HCT116 (cell line): ENCODE results near the gene SNX25. TPM values are rescaled to one million over a fixed set of nuclear protein-coding genes. Genes with fewer than 3 reads are reported as not detected.

Experiments
- ATAC-seq: fragments of 200-7000 bp; cut with Tn5 transposase; 2 replicates; pipeline ENCODE4 v1.9.1; 2020; ENCODE audit warnings: mild to moderate bottlenecking, moderate library complexity
- BruUV-seq: library from RNA; stranded (reverse); fragments of 400-500 nt; replicated peaks from 2 replicates; lab custom pipeline; 2021; lab: Mats Ljungman, UMichigan
- CTCF ChIA-PET: fragments of 300-600 bp; sonication (Branson Sonifier 250); formaldehyde crosslinking; loops from one replicate; lab custom pipeline; 2021; ENCODE audit warnings: antibody characterized with exemption; lab: Charles Lee
- POLR2A ChIA-PET: fragments of 300-600, 350-600 bp; sonication (Branson Sonifier 250); formaldehyde crosslinking; loops from one replicate; lab custom pipeline; 2021; ENCODE audit warnings: antibody characterized with exemption; lab: Charles Lee
- RAD21 ChIA-PET, 2 experiments: fragments of 300-600 bp; sonication (Branson Sonifier 250); formaldehyde crosslinking; loops; one replicate each; lab custom pipeline; 2023; ENCODE audit warnings: low total read pairs in 2 of 2; ENCODE audit not compliant: uncharacterized antibody in 2 of 2, unreplicated experiment in 2 of 2, low non-redundant PET in 1 of 2; lab: Charles Lee
- DNase-seq: peaks from one replicate; pipeline ENCODE4 v3.0.0-alpha.2; 2010; ENCODE audit warnings: low read depth, low spot score
- H2AFZ ChIP-seq: fragments of 200-600 bp; shearing (Covaris generic), sonication (generic); 2 replicates; pipeline ENCODE4 v1.6.1; 2017; ENCODE audit warnings: low read depth, mixed run types, mixed read lengths, antibody characterized with exemption, low read length; ENCODE audit not compliant: poor library complexity, severe bottlenecking
- H3K27ac ChIP-seq: 2 replicates; pipeline ENCODE4 v1.5.1; 2012; ENCODE audit warnings: low read depth, low read length
- H3K27me3 ChIP-seq: fragments of 200-600 bp; sonication (generic); 2 replicates; pipeline ENCODE4 v1.6.1; 2016; ENCODE audit warnings: mixed run types, low read length, mixed read lengths; ENCODE audit not compliant: insufficient read depth
- H3K36me3 ChIP-seq, 2 experiments: fragments of 200-500 bp in 1 of 2; fragments of 200-600 bp in 1 of 2; sonication (Bioruptor generic) in 1 of 2; sonication (generic) in 1 of 2; 2 replicates each; pipeline versions ENCODE4 v1.5.1 to v1.6.1; 2014 to 2016; ENCODE audit warnings: low read length in 2 of 2, inconsistent platforms in 1 of 2, mixed read lengths in 1 of 2, mixed run types in 1 of 2; ENCODE audit not compliant: insufficient read depth in 2 of 2, control insufficient read depth in 1 of 2
- H3K4me1 ChIP-seq, 2 experiments: fragments of 200-600 bp in 1 of 2; sonication (generic) in 1 of 2; 2 replicates each; pipeline versions ENCODE4 v1.5.1 to v1.6.1; 2012 to 2017; ENCODE audit warnings: low read length in 2 of 2, inconsistent platforms in 1 of 2, mild to moderate bottlenecking in 1 of 2, mixed read lengths in 1 of 2, mixed run types in 1 of 2, moderate library complexity in 1 of 2; ENCODE audit not compliant: insufficient read depth in 2 of 2, control insufficient read depth in 1 of 2
- H3K4me2 ChIP-seq: fragments of 200-600 bp; sonication (generic); 2 replicates; pipeline ENCODE4 v1.6.1; 2017; ENCODE audit warnings: mixed run types, low read length, mixed read lengths
- H3K4me3 ChIP-seq, 2 experiments: fragments of 200-600 bp in 1 of 2; sonication (generic) in 1 of 2; replicated peaks in 1 of 2; 2 replicates each; pipeline ENCODE4 v1.5.1; 2011 to 2016; ENCODE audit warnings: low read length in 2 of 2, control low read depth in 1 of 2, low read depth in 1 of 2, mild to moderate bottlenecking in 1 of 2, mixed read lengths in 1 of 2, mixed run types in 1 of 2
- H3K79me2 ChIP-seq: fragments of 200-600 bp; sonication (generic); 2 replicates; pipeline ENCODE4 v1.6.1; 2017; ENCODE audit warnings: mild to moderate bottlenecking, mixed run types, low read length, moderate library complexity, mixed read lengths; ENCODE audit not compliant: insufficient read depth
- H3K9ac ChIP-seq: fragments of 200-600 bp; sonication (generic); 2 replicates; pipeline ENCODE4 v1.6.1; 2016; ENCODE audit warnings: low read length, mixed read lengths
- H3K9me2 ChIP-seq: fragments of 200-600 bp; sonication (generic), shearing (Covaris generic); 2 replicates; pipeline ENCODE4 v1.6.1; 2017; ENCODE audit warnings: mixed run types, mild to moderate bottlenecking, moderate library complexity; ENCODE audit not compliant: insufficient read depth
- H3K9me3 ChIP-seq, 2 experiments: fragments of 200-500 bp in 1 of 2; fragments of 200-600 bp in 1 of 2; sonication (Bioruptor generic) in 1 of 2; sonication (generic) in 1 of 2; 2 replicates each; pipeline ENCODE4 v1.6.1; 2014 to 2017; ENCODE audit warnings: low read length in 2 of 2, mixed read lengths in 2 of 2, inconsistent platforms in 1 of 2, low read depth in 1 of 2, mild to moderate bottlenecking in 1 of 2, mixed run types in 1 of 2, moderate library complexity in 1 of 2; ENCODE audit not compliant: control insufficient read depth in 1 of 2, insufficient read depth in 1 of 2
- H4K20me1 ChIP-seq: fragments of 200-600 bp; sonication (generic), shearing (Covaris generic); 2 replicates; pipeline ENCODE4 v1.6.1; 2017; ENCODE audit warnings: mixed run types, mild to moderate bottlenecking, moderate library complexity; ENCODE audit not compliant: insufficient read depth
- CBX3 ChIP-seq: IDR thresholded peaks from 2 replicates; pipeline ENCODE4 v1.6.1; 2012; ENCODE audit warnings: low read depth
- CEBPB ChIP-seq: IDR thresholded peaks from 2 replicates; pipeline ENCODE4 v1.6.1; 2012; ENCODE audit warnings: low read depth
- CTCF ChIP-seq, 3 experiments: fragments of 200-600 bp in 1 of 3; sonication (generic) in 1 of 3; IDR thresholded peaks in 2 of 3; conservative IDR thresholded peaks in 1 of 3; 2 replicates each; pipeline ENCODE4 v1.5.1; 2012 to 2017; ENCODE audit warnings: low read depth in 2 of 3, low read length in 2 of 3, antibody characterized with exemption in 1 of 3, borderline replicate concordance in 1 of 3, control low read depth in 1 of 3, mild to moderate bottlenecking in 1 of 3, mixed read lengths in 1 of 3, mixed run types in 1 of 3, moderate library complexity in 1 of 3; ENCODE audit not compliant: insufficient read depth in 1 of 3
- EGR1 ChIP-seq: IDR thresholded peaks from 2 replicates; pipeline ENCODE4 v1.6.1; 2012; ENCODE audit warnings: low read depth
- ELF1 ChIP-seq: IDR thresholded peaks from 2 replicates; pipeline ENCODE4 v1.6.1; 2012; ENCODE audit warnings: low read depth, borderline replicate concordance
- EZH2 ChIP-seq: fragments of 200-600 bp; sonication (generic); IDR thresholded peaks from 2 replicates; pipeline ENCODE4 v1.6.1; 2017; ENCODE audit warnings: antibody characterized with exemption, mixed run types
- EZH2phosphoT487 ChIP-seq: fragments of 200-600 bp; IDR thresholded peaks from 2 replicates; pipeline ENCODE4 v1.6.1; 2018; ENCODE audit warnings: antibody characterized with exemption, borderline replicate concordance
- JUND ChIP-seq: IDR thresholded peaks from 2 replicates; pipeline ENCODE4 v1.6.1; 2012
- MAX ChIP-seq: IDR thresholded peaks from 2 replicates; pipeline ENCODE4 v1.6.1; 2012
- POLR2A ChIP-seq: IDR thresholded peaks from 2 replicates; pipeline ENCODE4 v1.7.0; 2011; ENCODE audit warnings: borderline replicate concordance; ENCODE audit not compliant: insufficient read depth, insufficient read length; ENCODE audit errors: extremely low read depth
- POLR2AphosphoS5 ChIP-seq: IDR thresholded peaks from 2 replicates; pipeline ENCODE4 v1.6.1; 2011; ENCODE audit warnings: mild to moderate bottlenecking, low read depth, low read length, moderate library complexity
- RAD21 ChIP-seq: IDR thresholded peaks from 2 replicates; pipeline ENCODE4 v1.6.1; 2012; ENCODE audit warnings: low read depth, mild to moderate bottlenecking
- SIN3A ChIP-seq: IDR thresholded peaks from 2 replicates; pipeline ENCODE4 v1.6.1; 2012; ENCODE audit warnings: low read depth
- SP1 ChIP-seq: IDR thresholded peaks from 2 replicates; pipeline ENCODE4 v1.6.1; 2012; ENCODE audit warnings: low read depth
- TCF7L2 ChIP-seq: IDR thresholded peaks from 2 replicates; pipeline ENCODE4 v1.7.0; 2011; ENCODE audit warnings: borderline replicate concordance, inconsistent platforms; ENCODE audit not compliant: insufficient read depth, insufficient read length; ENCODE audit errors: extremely low read depth
- ZBTB33 ChIP-seq: IDR thresholded peaks from 2 replicates; pipeline ENCODE4 v1.6.1; 2011; ENCODE audit warnings: mild to moderate bottlenecking, low read length, moderate library complexity; ENCODE audit not compliant: insufficient replicate concordance; ENCODE audit errors: extremely low read depth
- ZNF274 ChIP-seq: fragments of 200-500 bp; sonication (Bioruptor generic); IDR thresholded peaks from 2 replicates; pipeline ENCODE4 v1.6.1; 2014; ENCODE audit warnings: mild to moderate bottlenecking, low read depth, low read length, inconsistent platforms
- intact Hi-C: fragments of 100-400 bp; cut with micrococcal nuclease; formaldehyde crosslinking; loops from 2 replicates; pipeline ENCODE4 v1.10.0; 2022
- total RNA-seq: library from RNA; stranded (reverse); gene quantifications from one replicate; pipeline ENCODE4 v1.2.1, GENCODE V29; 2021; ENCODE audit not compliant: unreplicated experiment

Gene SNX25
- total RNA-seq, 1 experiment from 2014 or later: 20.9 TPM

GRCh38 chr4:185237175-185237574, 27.8 kb downstream of the SNX25 start:
- no peak overlapping the region for H2AFZ ChIP-seq
- no peak for DNase-seq
- BruUV-seq: no TSS peak
- CTCF ChIA-PET: no interaction called here
- H3K27ac ChIP-seq: no peak overlapping the region
- H3K9me3 ChIP-seq: peaks cover 0 to 3% of the 10 kb centered on the region in 2 experiments; a peak in 2 of 4 replicates
- H3K4me2 ChIP-seq: no peak overlapping the region
- H3K4me1 ChIP-seq: peaks cover 0 to 5% of the 10 kb centered on the region in 2 experiments; a peak in 1 of 4 replicates
- H3K27me3 ChIP-seq: no peaks in the 10 kb centered on the region
- ATAC-seq: no peak
- H3K36me3 ChIP-seq: no peaks in the 10 kb centered on the region
- no peaks in the 10 kb centered on the region for H3K9me2 ChIP-seq
- intact Hi-C loops: no loop called here
- H3K4me3 ChIP-seq: no peak overlapping the region
- TF ChIP-seq CTCF (IDR thresholded peaks at IDR 0.05 in 2 of 3, conservative IDR thresholded peaks at IDR 0.05 in 1 of 3; ENCODE audit: borderline replicate concordance in 1 of 3, insufficient read depth in 1 of 3, low read depth in 2 of 3, low read length in 2 of 3): no peak
- no peak for TF ChIP-seq JUND
- no peak for TF ChIP-seq SP1
- no peak for TF ChIP-seq ELF1
- TF ChIP-seq MAX: no peak
- no peak for TF ChIP-seq SIN3A
- no peak for TF ChIP-seq POLR2AphosphoS5
- no peak for TF ChIP-seq ZNF274
- TF ChIP-seq, all 23 proteins: peak for 0
- ChIA-PET POLR2A (no interaction called here), RAD21 (no interaction called here)
- H3K9ac ChIP-seq: no peak overlapping the region
- H4K20me1 ChIP-seq: no peaks in the 10 kb centered on the region
- peaks cover 25% of the 10 kb centered on the region for H3K79me2 ChIP-seq

GRCh38 chr4:185238215-185238681, 28.9 kb downstream of the SNX25 start:
- H3K9ac ChIP-seq: no peak overlapping the region
- peaks cover 0 to 3% of the 10 kb centered on the region in 2 experiments; a peak in 2 of 4 replicates for H3K9me3 ChIP-seq
- no peak overlapping the region for H2AFZ ChIP-seq
- peaks cover 4 to 11% of the 10 kb centered on the region in 2 experiments; a peak in 3 of 4 replicates for H3K4me1 ChIP-seq
- intact Hi-C loops: no loop called here
- H4K20me1 ChIP-seq: no peaks in the 10 kb centered on the region
- H3K4me2 ChIP-seq: no peak overlapping the region
- DNase-seq (no peak), ATAC-seq (no peak)
- no peaks in the 10 kb centered on the region for H3K27me3 ChIP-seq
- no peak overlapping the region for H3K27ac ChIP-seq
- ChIA-PET CTCF (no interaction called here), RAD21 (no interaction called here), POLR2A (no interaction called here)
- TF ChIP-seq CBX3: no peak
- no peak for TF ChIP-seq ZNF274
- no peak for TF ChIP-seq POLR2A
- no peak for TF ChIP-seq CEBPB
- no peak for TF ChIP-seq POLR2AphosphoS5
- no peak for TF ChIP-seq EZH2phosphoT487
- TF ChIP-seq ZBTB33: no peak
- TF ChIP-seq TCF7L2: no peak
- TF ChIP-seq EZH2: no peak
- TF ChIP-seq RAD21: no peak
- no peak for TF ChIP-seq EGR1
- no peaks in the 10 kb centered on the region for H3K9me2 ChIP-seq
- H3K4me3 ChIP-seq: no peak overlapping the region
- no TSS peak for BruUV-seq
- H3K79me2 ChIP-seq: peaks cover 19% of the 10 kb centered on the region
- no peaks in the 10 kb centered on the region for H3K36me3 ChIP-seq
